ENCODE data around the gene PJA2.

GRCh38 chr5:109403469-109403868 lies 6.3 kb downstream of the PJA2 start:
- TF ChIP-seq, protein P1, sequence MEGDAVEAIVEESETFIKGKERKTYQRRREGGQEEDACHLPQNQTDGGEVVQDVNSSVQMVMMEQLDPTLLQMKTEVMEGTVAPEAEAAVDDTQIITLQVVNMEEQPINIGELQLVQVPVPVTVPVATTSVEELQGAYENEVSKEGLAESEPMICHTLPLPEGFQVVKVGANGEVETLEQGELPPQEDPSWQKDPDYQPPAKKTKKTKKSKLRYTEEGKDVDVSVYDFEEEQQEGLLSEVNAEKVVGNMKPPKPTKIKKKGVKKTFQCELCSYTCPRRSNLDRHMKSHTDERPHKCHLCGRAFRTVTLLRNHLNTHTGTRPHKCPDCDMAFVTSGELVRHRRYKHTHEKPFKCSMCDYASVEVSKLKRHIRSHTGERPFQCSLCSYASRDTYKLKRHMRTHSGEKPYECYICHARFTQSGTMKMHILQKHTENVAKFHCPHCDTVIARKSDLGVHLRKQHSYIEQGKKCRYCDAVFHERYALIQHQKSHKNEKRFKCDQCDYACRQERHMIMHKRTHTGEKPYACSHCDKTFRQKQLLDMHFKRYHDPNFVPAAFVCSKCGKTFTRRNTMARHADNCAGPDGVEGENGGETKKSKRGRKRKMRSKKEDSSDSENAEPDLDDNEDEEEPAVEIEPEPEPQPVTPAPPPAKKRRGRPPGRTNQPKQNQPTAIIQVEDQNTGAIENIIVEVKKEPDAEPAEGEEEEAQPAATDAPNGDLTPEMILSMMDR (IDR thresholded peaks at IDR 0.05) = no peak
- TF ChIP-seq POLR2A (IDR thresholded peaks at IDR 0.05) = no peak

All from heart left ventricle (tissue), 13 donors.